Activated effector memory CD4-positive, alpha-beta T cell treated with Interleukin-2 at 50 U/mL for 16 hours (primary cell): ENCODE results near the gene CD84.
"Not testable (repeated sequence)": the region's sequence is repeated elsewhere in the genome, so short reads cannot be mapped to it uniquely, and the experiment has no call there.

ENCODE experiments used
- DNase-seq: peaks from one replicate; pipeline ENCODE4 v3.0.0-alpha.2; 2020

Gene CD84

DNA sequence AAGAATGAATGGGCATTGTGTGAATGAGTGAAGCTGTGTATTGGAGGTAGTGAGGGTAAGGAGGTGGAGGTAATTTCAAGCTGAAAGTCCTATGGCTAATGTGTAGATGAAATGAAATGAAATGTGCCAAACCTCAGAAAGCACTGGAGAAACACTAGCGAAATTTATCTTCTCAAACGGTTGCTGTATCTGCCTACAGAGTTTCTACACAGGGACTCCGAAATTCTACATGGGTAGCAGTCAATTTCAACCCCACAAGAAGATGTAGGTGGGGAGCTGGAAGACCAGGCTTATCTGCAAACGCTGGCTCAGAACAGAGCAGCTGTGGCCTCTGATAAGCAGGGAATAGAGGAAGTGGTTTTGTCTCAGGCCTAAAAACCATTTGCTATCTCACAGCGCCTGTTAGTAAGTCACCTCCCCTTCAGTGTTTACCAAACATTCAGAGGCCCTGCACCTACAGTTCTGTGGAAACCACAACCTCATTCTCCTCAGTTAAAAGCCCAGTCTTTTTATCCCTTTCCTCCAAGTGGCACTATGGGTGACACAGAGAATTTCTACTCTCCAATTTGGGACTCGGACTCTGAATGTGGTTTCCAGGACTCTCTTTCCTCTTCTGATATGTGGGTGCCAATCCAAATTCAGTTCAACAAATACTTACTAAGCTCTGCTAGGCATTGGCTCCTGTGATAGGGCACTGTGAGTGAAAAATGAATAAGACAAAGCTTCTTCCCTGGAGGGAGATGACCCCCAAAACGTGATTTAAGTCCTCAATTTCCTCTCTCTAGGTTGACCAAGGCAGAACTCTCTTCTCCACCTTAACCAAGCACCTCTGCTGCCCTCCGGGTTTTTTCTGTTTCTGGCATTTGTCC, 39.1 kb downstream of the CD84 start:
- DNase-seq: peak; percentile 31

GRCh38 chr1:160539684-160539989, 39.7 kb downstream of the CD84 start:
- DNase-seq: no peak

- DNase-seq: no peak
Measured at GRCh38 chr1:160538985-160539651, 40.2 kb downstream of the CD84 start.

DNA sequence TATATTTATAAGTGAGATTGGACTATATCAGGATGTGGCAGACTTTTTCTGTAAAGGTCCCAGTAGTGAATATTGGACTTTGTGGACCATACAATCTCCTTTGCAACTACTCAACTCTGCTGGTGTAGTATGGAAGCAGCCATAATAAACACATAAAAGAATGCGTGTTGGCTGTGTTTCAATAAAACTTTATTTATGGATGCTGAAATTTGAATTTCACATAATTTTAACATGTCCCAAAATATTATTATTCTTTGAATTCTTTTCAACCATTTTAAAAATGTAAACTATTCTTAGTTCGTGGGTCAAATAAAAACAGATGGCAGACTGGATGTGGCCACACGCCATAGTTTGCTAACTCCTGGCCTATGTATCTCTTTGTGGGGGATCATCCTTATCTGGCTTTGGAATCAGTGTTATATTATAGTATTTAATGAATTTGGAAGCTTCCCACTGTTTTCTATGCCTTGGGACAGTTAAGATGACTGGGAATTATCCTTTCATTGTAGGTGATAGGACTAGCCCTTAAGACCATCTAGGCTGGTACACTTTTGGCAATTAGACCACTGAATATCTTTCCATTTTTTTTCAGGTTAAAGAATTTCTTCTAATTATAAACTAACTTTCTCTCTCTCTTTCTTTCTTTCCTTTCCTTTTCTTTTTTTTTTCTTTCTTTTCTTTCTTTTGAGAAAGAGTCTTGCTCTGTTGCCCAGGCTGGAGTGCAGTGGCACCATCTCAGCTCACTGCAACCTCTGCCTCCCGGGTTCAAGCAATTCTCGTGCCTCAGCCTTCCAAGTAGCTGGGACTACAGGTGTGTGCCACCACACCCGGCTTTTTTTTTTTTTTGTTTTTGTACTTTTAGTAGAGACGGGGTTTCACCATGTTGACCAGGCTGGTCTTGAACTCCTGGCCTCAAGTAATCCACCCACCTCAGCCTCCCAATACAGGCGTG, 41.3 kb downstream of the CD84 start:
- no peak for DNase-seq

DNA sequence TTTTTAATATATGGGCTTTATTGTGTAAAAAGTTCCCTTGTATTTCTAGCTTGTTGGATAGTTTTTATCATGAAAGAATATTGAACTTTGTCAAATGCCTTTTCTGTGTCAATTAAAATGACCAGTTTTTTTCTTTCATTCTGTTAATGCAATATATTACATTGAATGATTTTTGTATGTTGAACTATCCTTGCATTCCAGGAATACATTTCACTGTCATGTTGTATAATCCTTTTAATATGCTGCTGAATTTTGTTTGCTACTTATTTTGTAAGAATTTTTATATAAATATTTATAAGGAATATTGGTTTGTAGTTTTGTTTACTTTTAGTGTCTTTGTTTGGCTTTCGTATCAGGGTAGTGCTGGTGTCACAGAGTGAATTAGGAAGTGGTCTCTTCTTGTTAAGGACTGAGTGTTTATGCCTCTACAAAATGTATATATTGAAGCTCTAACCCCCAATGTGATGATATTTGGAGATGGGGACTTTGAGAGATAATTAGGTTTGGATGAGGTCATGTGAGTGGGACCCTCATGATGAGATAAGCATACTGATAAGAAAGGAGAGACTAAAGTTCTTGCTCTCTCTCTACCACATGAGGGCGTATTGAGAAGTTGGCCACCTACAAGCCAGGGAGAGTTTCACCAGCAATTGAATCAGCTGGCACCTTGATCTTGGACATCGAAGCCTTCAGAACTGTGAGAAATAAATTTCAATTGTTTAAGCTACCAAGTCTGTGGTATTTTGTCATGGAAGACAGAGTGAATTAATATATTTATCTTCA, 44.3 kb downstream of the CD84 start:
- DNase-seq: no peak

GRCh38 chr1:160532557-160532813, 46.8 kb downstream of the CD84 start:
- not testable (repeated sequence) for DNase-seq

DNA sequence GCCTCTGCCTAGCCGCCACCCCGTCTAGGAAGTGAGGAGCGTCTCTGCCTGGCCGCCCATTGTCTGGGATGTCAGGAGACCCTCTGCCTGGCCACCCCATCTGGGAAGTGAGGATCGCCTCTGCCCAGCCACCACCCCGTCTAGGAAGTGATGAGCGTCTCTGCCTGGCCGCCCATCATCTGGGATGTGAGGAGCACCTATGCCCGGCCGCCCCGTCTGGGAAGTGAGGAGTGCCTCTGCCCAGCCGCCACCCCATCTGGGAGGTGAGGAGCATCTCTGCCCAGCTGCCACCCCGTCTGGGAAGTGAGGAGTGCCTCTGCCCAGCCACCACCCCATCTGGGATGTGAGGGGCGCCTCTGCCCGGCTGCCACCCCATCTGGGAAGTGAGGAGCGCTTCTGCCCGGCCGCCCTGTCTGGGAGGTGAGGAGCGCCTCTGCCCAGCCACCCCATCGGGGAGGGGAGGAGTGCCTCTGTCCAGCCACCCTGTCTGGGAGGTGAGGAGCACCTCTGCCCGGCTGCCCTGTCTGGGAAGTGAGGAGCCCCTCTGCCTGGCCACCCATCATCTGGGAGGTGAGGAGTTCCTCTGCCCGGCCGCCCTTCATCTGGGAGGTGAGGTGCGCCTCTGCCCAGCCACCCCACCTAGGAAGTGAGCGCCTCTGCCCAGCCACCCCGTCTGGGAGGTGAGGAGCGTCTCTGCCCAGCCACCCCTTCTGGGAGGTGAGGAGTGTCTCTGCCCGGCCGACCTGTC, 47.3 kb downstream of the CD84 start:
- not testable (repeated sequence) for DNase-seq

DNA sequence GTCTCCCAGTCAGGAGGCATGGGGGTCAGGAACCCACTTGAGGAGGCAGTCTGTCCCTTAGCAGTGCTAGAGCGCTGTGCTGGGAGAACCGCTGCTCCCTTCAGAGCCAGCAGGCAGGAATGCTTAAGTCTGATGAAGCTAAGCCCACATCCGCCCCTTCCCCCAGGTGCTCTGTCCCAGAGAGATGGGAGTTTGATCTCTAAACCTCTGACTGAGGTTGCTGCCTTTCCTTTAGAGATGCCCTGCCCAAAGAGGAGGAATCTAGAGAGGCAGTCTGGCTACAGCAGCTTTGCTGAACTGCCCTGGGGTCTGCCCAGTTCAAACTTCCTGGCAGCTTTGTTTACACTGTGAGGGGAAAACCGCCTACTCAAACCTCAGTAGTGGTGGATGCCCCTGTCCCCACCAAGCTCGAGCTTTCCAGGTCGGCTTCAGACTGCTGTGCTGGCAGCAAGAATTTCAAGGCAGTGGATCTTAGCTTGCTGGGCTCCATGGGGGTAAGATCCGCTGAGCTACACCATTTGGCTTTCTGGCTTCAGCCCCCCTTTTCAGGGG, 49.8 kb downstream of the CD84 start:
- not testable (repeated sequence) for DNase-seq

DNA sequence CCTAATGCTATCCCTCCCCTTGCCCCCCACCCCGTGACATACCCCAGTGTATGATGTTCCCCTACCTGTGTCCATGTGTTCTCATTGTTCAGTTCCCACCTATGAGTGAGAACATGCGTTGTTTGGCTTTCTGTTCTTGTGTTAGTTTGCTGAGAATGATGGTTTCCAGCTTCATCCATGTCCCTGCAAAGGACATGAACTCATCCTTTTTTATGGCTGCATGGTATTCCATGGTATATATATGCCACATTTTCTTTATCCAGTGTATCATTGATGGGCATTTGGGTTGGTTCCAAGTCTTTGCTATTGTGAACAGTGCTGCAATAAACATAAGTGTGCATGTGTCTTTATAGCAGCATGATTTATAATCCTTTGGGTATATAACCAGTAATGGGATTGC, 55.5 kb downstream of the CD84 start:
- DNase-seq: not testable (repeated sequence)

DNA sequence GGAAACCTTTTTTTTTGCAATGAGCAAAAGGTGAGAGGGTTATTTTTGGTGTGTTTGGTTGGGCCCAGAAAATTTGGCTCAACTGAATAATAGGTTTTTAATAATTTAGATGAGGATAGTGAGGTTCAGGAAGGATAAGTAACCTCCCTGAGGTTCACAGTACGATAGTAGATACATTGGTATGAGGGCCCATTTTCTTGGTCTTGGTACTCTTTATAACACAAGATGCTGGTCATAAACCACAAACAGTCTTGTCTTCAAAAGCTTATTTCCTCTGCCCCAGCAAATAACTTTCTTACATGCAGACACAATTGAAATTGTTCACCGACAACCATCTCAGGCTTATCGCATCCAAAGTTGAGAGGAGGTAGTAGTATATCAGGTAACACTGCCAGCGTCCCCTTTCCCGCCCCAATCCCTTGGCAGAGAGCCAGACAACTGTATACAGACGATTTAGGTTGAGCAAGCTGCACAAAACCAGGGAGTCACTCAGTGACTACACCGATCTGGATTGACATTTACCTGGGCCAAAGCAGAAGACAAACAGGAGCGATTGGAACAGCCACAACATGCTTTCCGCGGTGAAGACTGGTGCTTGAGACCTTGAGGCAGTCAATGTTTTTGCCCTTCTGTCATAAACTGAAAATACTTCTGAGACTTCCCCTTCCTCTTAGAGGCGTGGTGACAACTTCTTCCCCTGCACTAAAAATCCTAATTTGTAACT, 56.5 kb downstream of the CD84 start, which contains the start of gene SLAMF6:
SLAMF6 (minus strand) TSS at position 634 of the 724 bp plus-strand sequence; CDS start at position 571, 63 bp downstream.
- peak; percentile 40 for DNase-seq

DNA sequence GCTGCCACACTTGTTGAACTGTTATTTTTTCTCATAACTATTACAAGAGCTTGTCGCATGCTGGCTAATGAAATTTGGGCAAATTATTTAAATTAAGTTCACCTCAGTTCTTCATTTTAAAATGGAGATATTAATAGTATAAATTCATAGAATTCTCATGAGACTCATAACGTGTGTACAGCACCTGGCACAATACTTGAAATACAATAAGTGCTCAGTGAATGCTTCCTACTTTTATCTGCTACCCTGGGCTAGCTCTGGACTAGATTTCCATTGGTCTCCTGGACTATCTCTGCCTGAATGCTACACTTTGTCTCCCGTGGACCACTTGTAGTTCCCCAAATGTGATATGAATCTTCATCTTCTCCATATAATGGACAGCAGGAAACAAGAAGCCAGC, 57.2 kb downstream of the CD84 start:
- DNase-seq: no peak

GRCh38 chr1:160521554-160521953, 57.7 kb downstream of the CD84 start:
- DNase-seq: no peak

DNA sequence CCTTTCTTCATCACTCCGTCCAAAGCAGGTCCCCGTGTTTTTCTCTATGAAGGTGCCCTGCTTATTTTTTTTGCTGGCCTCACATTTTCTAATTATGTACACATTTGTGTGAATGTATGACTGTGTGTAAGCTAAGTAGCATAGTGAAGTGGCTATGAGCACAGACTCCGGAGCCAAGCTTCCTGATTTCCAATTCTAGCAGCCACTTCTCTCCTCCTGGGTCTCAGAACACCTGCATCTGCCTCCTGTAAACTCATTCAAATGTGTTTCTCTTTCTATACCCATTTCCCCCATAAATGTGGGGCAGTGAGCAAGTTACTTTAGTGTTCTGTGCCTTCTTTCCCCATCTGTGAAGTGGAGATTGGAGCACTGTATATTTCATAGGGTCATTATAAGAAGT, 58.3 kb downstream of the CD84 start:
- no peak for DNase-seq

DNA sequence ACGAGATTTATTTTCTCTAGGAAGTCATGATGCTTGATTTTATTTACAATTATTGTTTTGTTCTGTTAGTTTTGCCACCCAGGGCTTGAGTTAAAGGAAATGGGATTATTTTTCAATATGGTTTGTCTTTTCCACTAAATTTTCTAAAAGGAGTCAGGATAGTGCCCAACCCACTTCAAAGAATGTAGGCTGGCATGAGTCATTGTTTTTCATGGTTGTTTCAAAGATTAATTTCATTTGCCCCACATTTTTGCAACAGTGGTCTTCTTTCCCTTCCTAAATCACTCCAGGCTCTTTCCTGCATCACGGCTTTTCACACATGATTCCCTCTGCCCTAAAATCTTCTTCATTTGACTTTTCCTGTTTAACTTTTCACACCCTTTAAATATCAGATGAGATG, 58.7 kb downstream of the CD84 start:
- DNase-seq: no peak

- no peak for DNase-seq
Measured at GRCh38 chr1:160519642-160520435, 59.5 kb downstream of the CD84 start.

- not testable (repeated sequence) for DNase-seq
Measured at GRCh38 chr1:160517519-160517918, 61.8 kb downstream of the CD84 start.

GRCh38 chr1:160515908-160516307, 63.4 kb downstream of the CD84 start:
- not testable (repeated sequence) for DNase-seq

DNA sequence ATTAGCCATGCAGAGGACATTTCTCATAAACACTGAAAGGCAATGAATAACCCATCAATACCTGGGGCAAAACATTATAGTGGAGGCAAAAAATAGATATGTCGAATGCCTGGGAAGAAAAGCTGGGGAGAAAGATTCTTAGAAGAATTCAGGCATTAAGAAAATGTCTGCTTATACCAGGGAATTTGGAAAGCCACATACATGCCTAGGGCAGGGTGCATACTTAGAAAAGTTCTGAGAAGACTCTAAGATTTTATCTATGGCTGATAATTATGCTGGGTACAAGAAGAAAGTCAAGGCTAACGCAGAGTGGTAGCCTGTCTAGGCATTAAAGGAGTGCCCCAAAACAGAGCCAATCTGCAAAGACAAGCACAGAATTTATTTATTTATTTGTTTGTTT, 74.6 kb downstream of the CD84 start:
- DNase-seq: no peak

DNA sequence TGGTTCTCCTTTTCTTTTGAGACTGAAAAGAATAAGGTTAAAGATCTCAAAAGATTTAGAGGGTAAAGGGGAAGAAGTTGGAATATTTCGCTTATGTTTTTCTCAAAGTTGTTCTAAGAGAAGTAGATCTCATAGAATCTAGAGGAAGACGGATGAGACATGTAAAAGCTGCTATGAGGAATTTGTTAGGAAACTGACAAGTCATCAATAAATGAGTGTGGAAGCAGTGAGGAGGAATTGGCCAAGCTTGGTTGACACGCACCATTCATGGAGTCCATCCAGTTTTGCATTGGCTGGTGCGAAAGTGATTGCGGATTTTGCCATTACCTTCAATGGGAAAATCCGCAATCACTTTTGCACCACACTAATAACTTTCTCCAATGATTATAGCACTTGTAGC, 76.2 kb downstream of the CD84 start:
- no peak for DNase-seq
